ENCODE measurements around the gene ICAM2.

GRCh38 chr17:64004218-64004770 lies 16.1 kb downstream of the ICAM2 start:
- TF ChIP-seq, protein P1, sequence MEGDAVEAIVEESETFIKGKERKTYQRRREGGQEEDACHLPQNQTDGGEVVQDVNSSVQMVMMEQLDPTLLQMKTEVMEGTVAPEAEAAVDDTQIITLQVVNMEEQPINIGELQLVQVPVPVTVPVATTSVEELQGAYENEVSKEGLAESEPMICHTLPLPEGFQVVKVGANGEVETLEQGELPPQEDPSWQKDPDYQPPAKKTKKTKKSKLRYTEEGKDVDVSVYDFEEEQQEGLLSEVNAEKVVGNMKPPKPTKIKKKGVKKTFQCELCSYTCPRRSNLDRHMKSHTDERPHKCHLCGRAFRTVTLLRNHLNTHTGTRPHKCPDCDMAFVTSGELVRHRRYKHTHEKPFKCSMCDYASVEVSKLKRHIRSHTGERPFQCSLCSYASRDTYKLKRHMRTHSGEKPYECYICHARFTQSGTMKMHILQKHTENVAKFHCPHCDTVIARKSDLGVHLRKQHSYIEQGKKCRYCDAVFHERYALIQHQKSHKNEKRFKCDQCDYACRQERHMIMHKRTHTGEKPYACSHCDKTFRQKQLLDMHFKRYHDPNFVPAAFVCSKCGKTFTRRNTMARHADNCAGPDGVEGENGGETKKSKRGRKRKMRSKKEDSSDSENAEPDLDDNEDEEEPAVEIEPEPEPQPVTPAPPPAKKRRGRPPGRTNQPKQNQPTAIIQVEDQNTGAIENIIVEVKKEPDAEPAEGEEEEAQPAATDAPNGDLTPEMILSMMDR (IDR thresholded peaks at IDR 0.05), result no peak
- TF ChIP-seq POLR2A (IDR thresholded peaks at IDR 0.05), result no peak
- TF ChIP-seq POLR2AphosphoS5 (IDR thresholded peaks at IDR 0.05), result no peak
